HepG2 (cell line): ENCODE measurements around the gene LHPP. TPM values are rescaled to one million over a fixed set of nuclear protein-coding genes. Genes with fewer than 3 reads are reported as not detected.

ENCODE experiments used
- ATAC-seq: fragments of 200-7000 bp; cut with Tn5 transposase; 3 replicates; pipeline ENCODE4 v1.9.1; 2020; ENCODE audit warnings: mild to moderate bottlenecking, moderate library complexity
- BruUV-seq: library from RNA; stranded (reverse); fragments of 400-500 nt; replicated peaks from 2 replicates; lab custom pipeline; 2021; lab: Mats Ljungman, UMichigan
- CTCF ChIA-PET: fragments of 300-600 bp; formaldehyde crosslinking; extraction: SDS; loops from one replicate; lab custom pipeline; 2021; ENCODE audit warnings: low total read pairs, inconsistent platforms, low intra/inter-chr PET ratio; lab: Yijun Ruan, JAX
- POLR2A ChIA-PET: fragments of 350-600 bp; sonication (Branson Sonifier 250); formaldehyde crosslinking; loops from one replicate; lab custom pipeline; 2020; ENCODE audit warnings: antibody characterized with exemption, inconsistent platforms; lab: Yijun Ruan, JAX
- DNase-seq: peaks from one replicate; pipeline ENCODE4 v3.0.0-alpha.2; 2015; ENCODE audit warnings: low spot score
- FAIRE-seq: peaks from 3 replicates; lab custom pipeline; 2011; peaks lifted over from hg19 to GRCh38; lab: Jason Lieb, UNC
- H2AFZ ChIP-seq: one replicate; pipeline ENCODE4 v1.6.1; 2011; ENCODE audit warnings: low read length, inconsistent platforms
- H3K27ac ChIP-seq: fragments of 300-600 bp; 3 replicates; pipeline ENCODE4 v1.8.0; 2011; ENCODE audit warnings: mixed run types, mild to moderate bottlenecking, mixed read lengths, low read length, inconsistent platforms; ENCODE audit not compliant: insufficient read depth; ENCODE audit errors: extremely low read length
- H3K27me3 ChIP-seq, 2 experiments: fragments of 200-600 bp in 1 of 2; 2 replicates in 1 of 2; 3 replicates in 1 of 2; pipeline versions ENCODE4 v1.6.0 to v1.8.0; 2011; ENCODE audit warnings: low read length in 2 of 2, mild to moderate bottlenecking in 2 of 2, moderate library complexity in 2 of 2, inconsistent platforms in 1 of 2; ENCODE audit not compliant: insufficient read depth in 2 of 2, control insufficient read depth in 1 of 2
- H3K36me3 ChIP-seq, 2 experiments: fragments of 200-600 bp in 1 of 2; replicated peaks in 1 of 2; 2 replicates in 1 of 2; 3 replicates in 1 of 2; pipeline versions ENCODE4 v1.5.1 to v1.8.0; 2011; ENCODE audit warnings: low read length in 2 of 2, inconsistent platforms in 1 of 2; ENCODE audit not compliant: insufficient read depth in 2 of 2, control insufficient read depth in 1 of 2
- H3K4me1 ChIP-seq: 2 replicates; pipeline ENCODE4 v1.5.1; 2012; ENCODE audit warnings: low read length, inconsistent platforms; ENCODE audit not compliant: insufficient read depth
- H3K4me2 ChIP-seq: 2 replicates; pipeline ENCODE4 v1.6.0; 2011; ENCODE audit warnings: low read depth, low read length, inconsistent platforms
- H3K4me3 ChIP-seq, 3 experiments: fragments of 200-600 bp in 1 of 3; sonication (generic), shearing (Covaris generic) in 1 of 3; replicated peaks in 1 of 3; 2 replicates each; pipeline ENCODE4 v1.5.1; 2011 to 2016; ENCODE audit warnings: low read length in 3 of 3, inconsistent platforms in 2 of 3, low read depth in 2 of 3, mild to moderate bottlenecking in 2 of 3, control low read depth in 1 of 3, mixed read lengths in 1 of 3; ENCODE audit not compliant: insufficient read depth in 1 of 3
- H3K79me2 ChIP-seq: one replicate; pipeline ENCODE4 v1.6.1; 2011; ENCODE audit warnings: low read length, inconsistent platforms; ENCODE audit not compliant: insufficient read depth
- H3K9ac ChIP-seq: 2 replicates; pipeline ENCODE4 v1.6.0; 2011; ENCODE audit warnings: mild to moderate bottlenecking, low read depth, low read length, inconsistent platforms; ENCODE audit not compliant: insufficient read depth
- H3K9me3 ChIP-seq: 2 replicates; pipeline ENCODE4 v1.5.1; 2012; ENCODE audit warnings: mild to moderate bottlenecking, low read length
- H4K20me1 ChIP-seq: 2 replicates; pipeline ENCODE4 v1.6.0; 2011; ENCODE audit warnings: inconsistent platforms, mild to moderate bottlenecking, low read length, moderate library complexity; ENCODE audit not compliant: insufficient read depth
- ASH2L ChIP-seq: fragments of 300-600, 200-600 bp; sonication (generic); IDR thresholded peaks from 2 replicates; pipeline ENCODE4 v1.7.0; 2017; ENCODE audit warnings: low read depth, mild to moderate bottlenecking, moderate library complexity, mixed read lengths, low read length; ENCODE audit not compliant: insufficient read length
- CC2D1A ChIP-seq: sonication (generic); formaldehyde crosslinking; IDR thresholded peaks from 2 replicates; pipeline ENCODE4 v1.8.1; 2023; ENCODE audit warnings: mild to moderate bottlenecking, missing genetic modification reagents
- CREB1 ChIP-seq, 2 experiments: fragments of 450-650 bp in 1 of 2; IDR thresholded peaks; 2 replicates each; pipeline ENCODE4 v1.6.1; 2016 to 2017; ENCODE audit warnings: control low read depth in 1 of 2, mild to moderate bottlenecking in 1 of 2, missing compliant biosample characterization in 1 of 2, missing genetic modification characterization in 1 of 2
- GFI1 ChIP-seq: sonication (generic); formaldehyde crosslinking; IDR thresholded peaks from 2 replicates; pipeline ENCODE4 v1.5.0; 2020; ENCODE audit warnings: missing genetic modification reagents, mild to moderate bottlenecking, borderline replicate concordance
- GZF1 ChIP-seq: sonication (generic); formaldehyde crosslinking; IDR thresholded peaks from 2 replicates; pipeline ENCODE4 v1.5.1; 2020; ENCODE audit warnings: mild to moderate bottlenecking, missing genetic modification reagents
- HNRNPL ChIP-seq: fragments of 200-400 bp; formaldehyde crosslinking; IDR thresholded peaks from 2 replicates; pipeline ENCODE4 v1.6.1; 2017; ENCODE audit warnings: mild to moderate bottlenecking, low read depth, low read length
- ZBTB42 ChIP-seq: sonication (generic); formaldehyde crosslinking; IDR thresholded peaks from 2 replicates; pipeline ENCODE4 v1.5.0; 2020; ENCODE audit warnings: mild to moderate bottlenecking, missing genetic modification reagents
- ZC3H13 ChIP-seq: sonication (generic); formaldehyde crosslinking; IDR thresholded peaks from 2 replicates; pipeline ENCODE4 v1.8.1; 2023; ENCODE audit warnings: mild to moderate bottlenecking, missing genetic modification reagents, moderate library complexity
- ZNF446 ChIP-seq: sonication (generic); formaldehyde crosslinking; IDR thresholded peaks from 2 replicates; pipeline ENCODE4 v1.5.0; 2020; ENCODE audit warnings: mild to moderate bottlenecking, missing genetic modification reagents
- WGBS: methylation state at CpG from one replicate; pipeline ENCODE4 v1.1.6; 2017; ENCODE audit warnings: low lambda C conversion rate; 5-methylcytosine and 5-hydroxymethylcytosine counted together
- in situ Hi-C: cut with HindIII; loops from 2 replicates; pipeline ENCODE4 v1.10.0; 2017; ENCODE audit warnings: low pct_unique_long_range_greater_than_20kb; ENCODE audit not compliant: extremely low pct_ligation_motif_present
- intact Hi-C: fragments of 100-400 bp; cut with micrococcal nuclease; formaldehyde crosslinking; loops from one replicate; pipeline ENCODE4 v1.10.0; 2022; ENCODE audit not compliant: unreplicated experiment
- polyA plus RNA-seq, 8 experiments: library from polyadenylated mRNA; depleted of rRNA in 3 of 8; stranded (reverse) in 7 of 8; unstranded in 1 of 8; fragments of >200 nt; fragmentation: Illumina TruSeq in 4 of 8; extraction: Trizol in 4 of 8; gene quantifications; 2 replicates each; pipeline versions ENCODE4 v1.2.1 to v1.2.3, GENCODE V29; 2011 to 2016; ENCODE audit warnings: low read depth in 4 of 8, missing spikeins in 1 of 8, mixed read lengths in 1 of 8; ENCODE audit not compliant: insufficient read depth in 1 of 8
- total RNA-seq, 5 experiments: library from RNA; depleted of rRNA; stranded (reverse); fragments of >200 nt; fragmentation: Illumina TruSeq; extraction: Trizol; gene quantifications; 2 replicates each; pipeline ENCODE4 v1.2.3, GENCODE V29; 2016; ENCODE audit warnings: low read depth in 1 of 5
- TF ChIP-seq, protein P1 (sequence below): sonication (generic); formaldehyde crosslinking; IDR thresholded peaks from 2 replicates; pipeline ENCODE4 v1.4.0; 2020; ENCODE audit warnings: missing genetic modification reagents
- TF ChIP-seq, protein P2 (sequence below): sonication (generic); formaldehyde crosslinking; IDR thresholded peaks from 2 replicates; pipeline ENCODE4 v1.4.0; 2020; ENCODE audit warnings: missing genetic modification reagents

LHPP gene
- total and polyA plus RNA-seq, 2 of the 13 experiments (the other 11 are each of a cell fraction or from before 2014, with no cell fraction given): 5.2 to 13.1 TPM

DNA sequence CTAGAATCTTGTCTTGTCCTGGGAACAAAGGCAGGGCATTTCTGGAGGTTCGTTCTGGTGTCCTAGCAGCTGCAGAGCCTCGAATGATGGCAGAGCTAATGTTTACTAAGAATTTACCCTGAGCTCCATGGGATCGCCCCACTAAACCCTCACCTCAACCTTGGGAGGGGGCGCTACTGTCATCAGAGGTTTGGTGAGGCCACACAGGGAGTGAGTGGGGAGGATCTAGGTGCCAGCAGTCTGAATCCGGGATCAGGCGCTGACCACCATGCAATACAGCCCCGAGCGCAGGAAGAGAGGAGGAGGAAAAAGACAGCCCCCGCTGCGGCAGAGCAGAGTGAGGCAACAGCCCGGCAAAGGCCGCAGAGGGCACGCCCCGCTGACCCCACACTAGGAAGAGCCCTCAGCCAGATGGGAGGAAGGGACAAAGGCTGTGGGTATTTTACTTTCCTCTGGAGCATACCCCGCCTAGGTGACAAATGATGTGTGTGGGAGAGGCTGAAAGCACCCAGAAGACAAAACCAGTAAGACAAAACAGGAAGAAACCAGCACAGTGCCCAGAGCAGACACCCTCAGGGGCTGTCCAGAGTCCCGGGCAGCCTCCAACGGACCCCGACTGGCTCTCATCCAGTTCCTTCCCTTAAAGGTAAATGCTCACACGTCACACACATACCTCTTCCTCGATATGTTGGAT lies 179.1 kb downstream of the LHPP start:
- 94% methylated on average over 17 of the region's 20 CpGs for WGBS
- in situ Hi-C loops: no loop called here

DNA sequence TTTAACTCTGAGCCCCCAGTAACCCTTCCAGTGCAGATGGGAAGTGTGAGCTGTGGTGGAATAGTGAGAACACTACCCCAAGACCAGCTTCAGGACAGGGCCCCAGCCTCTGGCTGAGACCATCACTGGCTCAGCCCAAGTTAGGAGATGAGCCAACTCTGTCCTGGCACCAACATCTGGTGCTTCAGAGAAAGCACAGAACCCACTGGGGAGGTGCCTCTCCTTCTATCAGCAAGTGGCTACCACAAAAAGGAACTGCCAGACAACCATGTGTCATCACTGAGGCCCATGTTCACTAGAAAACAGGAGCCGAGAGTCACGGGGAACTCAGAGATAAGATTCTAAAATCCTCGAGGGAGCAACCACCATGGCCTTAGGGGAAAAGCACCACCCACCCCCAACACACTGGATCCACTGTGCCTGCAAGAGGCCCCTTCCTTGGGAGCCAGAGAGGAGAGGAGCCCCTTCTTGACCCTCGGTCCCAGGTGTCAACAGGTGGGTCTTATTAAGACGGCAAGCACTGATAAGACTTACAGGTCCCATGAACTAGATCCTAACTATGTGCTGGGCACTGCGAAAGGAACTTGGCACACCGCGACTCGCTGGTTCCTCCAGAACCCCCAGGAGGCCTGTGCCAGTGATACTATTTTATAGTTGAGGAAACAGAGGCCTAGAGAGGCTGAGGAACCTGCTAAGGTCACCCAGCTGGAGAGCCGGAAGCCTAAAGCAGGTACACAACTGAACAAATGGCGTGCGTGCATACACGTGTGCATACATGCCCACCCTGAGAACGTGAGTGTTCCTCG lies 179.9 kb downstream of the LHPP start:
- Histone ChIP-seq H4K20me1 (peaks cover 9% of the 10 kb centered on the region; the same call in 1 of the 2 replicates), H3K9ac (no peak overlapping the region), H3K4me2 (no peak overlapping the region), H3K79me2 (no peaks in the 10 kb centered on the region), H3K36me3 (peaks cover 0 to 3% of the 10 kb centered on the region in 2 experiments; a peak in 2 of 5 replicates), H3K4me1 (peaks cover 6% of the 10 kb centered on the region), H3K9me3 (no peaks in the 10 kb centered on the region), H2AFZ (no peak overlapping the region), H3K27me3 (no peaks in the 10 kb centered on the region), H3K27ac (no peak overlapping the region), H3K4me3 (no peak overlapping the region)
- DNase-seq: no peak
- no peak for ATAC-seq
- ChIA-PET CTCF (no interaction called here), POLR2A (no interaction called here)
- intact Hi-C loops (no loop called here), in situ Hi-C loops (no loop called here)
- 85% methylated on average over 15 of the region's 15 CpGs for WGBS
- BruUV-seq: no TSS peak
- TF ChIP-seq, protein P1, sequence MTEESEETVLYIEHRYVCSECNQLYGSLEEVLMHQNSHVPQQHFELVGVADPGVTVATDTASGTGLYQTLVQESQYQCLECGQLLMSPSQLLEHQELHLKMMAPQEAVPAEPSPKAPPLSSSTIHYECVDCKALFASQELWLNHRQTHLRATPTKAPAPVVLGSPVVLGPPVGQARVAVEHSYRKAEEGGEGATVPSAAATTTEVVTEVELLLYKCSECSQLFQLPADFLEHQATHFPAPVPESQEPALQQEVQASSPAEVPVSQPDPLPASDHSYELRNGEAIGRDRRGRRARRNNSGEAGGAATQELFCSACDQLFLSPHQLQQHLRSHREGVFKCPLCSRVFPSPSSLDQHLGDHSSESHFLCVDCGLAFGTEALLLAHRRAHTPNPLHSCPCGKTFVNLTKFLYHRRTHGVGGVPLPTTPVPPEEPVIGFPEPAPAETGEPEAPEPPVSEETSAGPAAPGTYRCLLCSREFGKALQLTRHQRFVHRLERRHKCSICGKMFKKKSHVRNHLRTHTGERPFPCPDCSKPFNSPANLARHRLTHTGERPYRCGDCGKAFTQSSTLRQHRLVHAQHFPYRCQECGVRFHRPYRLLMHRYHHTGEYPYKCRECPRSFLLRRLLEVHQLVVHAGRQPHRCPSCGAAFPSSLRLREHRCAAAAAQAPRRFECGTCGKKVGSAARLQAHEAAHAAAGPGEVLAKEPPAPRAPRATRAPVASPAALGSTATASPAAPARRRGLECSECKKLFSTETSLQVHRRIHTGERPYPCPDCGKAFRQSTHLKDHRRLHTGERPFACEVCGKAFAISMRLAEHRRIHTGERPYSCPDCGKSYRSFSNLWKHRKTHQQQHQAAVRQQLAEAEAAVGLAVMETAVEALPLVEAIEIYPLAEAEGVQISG (CRISPR knock-in tag): no peak
- TF ChIP-seq ASH2L (no peak), HNRNPL (no peak), CREB1 (IDR thresholded peaks at IDR 0.05) (no peak), CREB1 (CRISPR knock-in tag; IDR thresholded peaks at IDR 0.05) (no peak), CC2D1A (CRISPR knock-in tag) (no peak), GZF1 (no peak), ZBTB42 (no peak), GFI1 (CRISPR knock-in tag) (no peak), ZC3H13 (no peak)
- TF ChIP-seq, protein P2, sequence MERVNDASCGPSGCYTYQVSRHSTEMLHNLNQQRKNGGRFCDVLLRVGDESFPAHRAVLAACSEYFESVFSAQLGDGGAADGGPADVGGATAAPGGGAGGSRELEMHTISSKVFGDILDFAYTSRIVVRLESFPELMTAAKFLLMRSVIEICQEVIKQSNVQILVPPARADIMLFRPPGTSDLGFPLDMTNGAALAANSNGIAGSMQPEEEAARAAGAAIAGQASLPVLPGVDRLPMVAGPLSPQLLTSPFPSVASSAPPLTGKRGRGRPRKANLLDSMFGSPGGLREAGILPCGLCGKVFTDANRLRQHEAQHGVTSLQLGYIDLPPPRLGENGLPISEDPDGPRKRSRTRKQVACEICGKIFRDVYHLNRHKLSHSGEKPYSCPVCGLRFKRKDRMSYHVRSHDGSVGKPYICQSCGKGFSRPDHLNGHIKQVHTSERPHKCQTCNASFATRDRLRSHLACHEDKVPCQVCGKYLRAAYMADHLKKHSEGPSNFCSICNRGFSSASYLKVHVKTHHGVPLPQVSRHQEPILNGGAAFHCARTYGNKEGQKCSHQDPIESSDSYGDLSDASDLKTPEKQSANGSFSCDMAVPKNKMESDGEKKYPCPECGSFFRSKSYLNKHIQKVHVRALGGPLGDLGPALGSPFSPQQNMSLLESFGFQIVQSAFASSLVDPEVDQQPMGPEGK (CRISPR knock-in tag): no peak
- FAIRE-seq: no peak

More for the DNA sequence above, 179.1 kb downstream of the LHPP start:
- no peak for ATAC-seq
- Histone ChIP-seq H3K27ac (no peak overlapping the region), H3K36me3 (peaks cover 0 to 3% of the 10 kb centered on the region in 2 experiments; a peak in 2 of 5 replicates), H4K20me1 (peaks cover 5% of the 10 kb centered on the region; the same call in 1 of the 2 replicates), H3K4me2 (no peak overlapping the region), H3K4me3 (no peak overlapping the region), H3K79me2 (no peaks in the 10 kb centered on the region), H3K9me3 (no peaks in the 10 kb centered on the region), H3K27me3 (no peaks in the 10 kb centered on the region), H2AFZ (no peak overlapping the region), H3K4me1 (no peaks in the 10 kb centered on the region), H3K9ac (no peak overlapping the region)
- CTCF ChIA-PET: no interaction called here
- no peak for FAIRE-seq
- no TSS peak for BruUV-seq
- POLR2A ChIA-PET: no interaction called here
- DNase-seq: no peak
- intact Hi-C loops: no loop called here
- no peak for TF ChIP-seq ZNF446 (CRISPR knock-in tag)
- TF ChIP-seq, all 625 proteins: peak for 0
